Thyroid gland (tissue), 4 donors: Measurements from ENCODE around the gene MRPL10. TPM values are rescaled to one million over a fixed set of nuclear protein-coding genes. Genes with fewer than 3 reads are reported as not detected.

ENCODE experiments used
- DNase-seq, 2 donors: peaks; one replicate each; pipeline ENCODE4 v3.0.0-alpha.2; 2019
- H3K27ac ChIP-seq, 3 donors: fragments of 200-600 bp; sonication (generic); 1 replicate in 2 of 3; 2 replicates in 1 of 3; pipeline ENCODE4 v1.5.1; 2016 to 2019; ENCODE audit warnings: mild to moderate bottlenecking in 1 of 3, moderate library complexity in 1 of 3
- H3K27me3 ChIP-seq: fragments of 200-600 bp; sonication (generic); one replicate; pipeline ENCODE4 v1.5.1; 2019
- H3K36me3 ChIP-seq, 2 donors: fragments of 200-600 bp; sonication (generic); one replicate each; pipeline ENCODE4 v1.5.1; 2016 to 2019
- H3K4me1 ChIP-seq, 2 donors: fragments of 200-600 bp; sonication (generic); one replicate each; pipeline ENCODE4 v1.5.1; 2017 to 2019
- H3K4me3 ChIP-seq, 3 donors: fragments of 200-600 bp; sonication (generic); replicated peaks in 1 of 3; 1 replicate in 2 of 3; 2 replicates in 1 of 3; pipeline ENCODE4 v1.5.1; 2016; ENCODE audit warnings: mild to moderate bottlenecking in 1 of 3
- H3K9me3 ChIP-seq: fragments of 200-600 bp; sonication (generic); one replicate; pipeline ENCODE4 v1.5.1; 2017
- CTCF ChIP-seq, 6 experiments: fragments of 200-600 bp in 3 of 6; fragments of 450-650 bp in 3 of 6; sonication (generic) in 3 of 6; IDR thresholded peaks; one replicate each; pipeline ENCODE4 v1.5.1; 2016 to 2019; ENCODE audit warnings: antibody characterized with exemption in 6 of 6, mild to moderate bottlenecking in 2 of 6, inconsistent platforms in 1 of 6, moderate library complexity in 1 of 6
- POLR2A ChIP-seq, 2 donors: fragments of 450-650 bp; IDR thresholded peaks; one replicate each; pipeline ENCODE4 v1.6.1; 2017; ENCODE audit warnings: antibody characterized with exemption in 2 of 2, mild to moderate bottlenecking in 2 of 2, moderate library complexity in 1 of 2
- WGBS, 2 donors: methylation state at CpG; one replicate each; pipeline ENCODE4 v1.1.5; 2017; 5-methylcytosine and 5-hydroxymethylcytosine counted together
- intact Hi-C: fragments of 100-400 bp; cut with DNase I; formaldehyde crosslinking; loops from one replicate; pipeline ENCODE4 v1.15.1; 2023
- total RNA-seq, 4 donors: library from RNA; depleted of rRNA; stranded (reverse); fragments of >200 nt; gene quantifications; one replicate each; pipeline ENCODE4 v1.2.3, GENCODE V29; 2016

Gene MRPL10
- total RNA-seq, 4 donors from 2014 or later: 36.1 to 51.9 (median 39.1) TPM

DNA sequence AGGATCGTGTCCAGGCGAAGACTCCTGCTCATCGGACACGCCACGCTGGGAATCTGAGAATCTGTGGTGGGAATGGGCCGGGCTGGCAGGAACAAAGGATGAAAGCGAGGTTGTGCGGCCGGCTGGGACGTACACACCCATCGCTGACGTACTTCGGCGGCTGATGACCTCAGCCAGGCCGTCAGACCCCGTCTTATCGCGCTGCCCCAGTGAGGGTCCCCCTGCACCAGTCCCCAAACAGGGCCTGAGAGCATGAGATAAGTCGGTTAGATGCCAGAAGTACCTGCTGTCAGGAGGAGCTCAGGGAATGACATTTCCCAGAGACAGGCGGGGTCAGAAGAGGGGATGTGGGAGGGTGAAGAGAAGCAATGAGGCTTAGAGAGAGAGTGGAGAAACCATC is 35.6 kb upstream of the MRPL10 start:
- intact Hi-C loops: no loop called here
- no peak for TF ChIP-seq POLR2A (IDR thresholded peaks at IDR 0.05)
- TF ChIP-seq CTCF (IDR thresholded peaks at IDR 0.05): no peak

GRCh38 chr17:47864791-47865216 is 33.5 kb upstream of the MRPL10 start:
- Histone ChIP-seq H3K36me3 (no peaks in the 10 kb centered on the region), H3K4me3 (no peak overlapping the region), H3K27ac (no peak overlapping the region), H3K27me3 (no peaks in the 10 kb centered on the region), H3K9me3 (no peaks in the 10 kb centered on the region), H3K4me1 (no peaks in the 10 kb centered on the region)
- no peak for DNase-seq
- intact Hi-C loops: no loop called here
- no peak for TF ChIP-seq CTCF (IDR thresholded peaks at IDR 0.05)
- TF ChIP-seq POLR2A (IDR thresholded peaks at IDR 0.05): no peak
- WGBS, 2 donors: 50 to 65% methylated on average over 7 of the region's 7 CpGs

More for the DNA sequence above, 35.6 kb upstream of the MRPL10 start:
- Histone ChIP-seq H3K36me3 (no peaks in the 10 kb centered on the region), H3K4me3 (no peak overlapping the region), H3K27me3 (no peaks in the 10 kb centered on the region), H3K27ac (no peak overlapping the region), H3K4me1 (no peaks in the 10 kb centered on the region), H3K9me3 (no peaks in the 10 kb centered on the region)
- DNase-seq: no peak
- WGBS, 2 donors: 57 to 68% methylated on average over 20 of the region's 20 CpGs

GRCh38 chr17:47862621-47863440 is 31.5 kb upstream of the MRPL10 start:
- intact Hi-C loops: no loop called here
- no peak overlapping the region for H3K27ac ChIP-seq
- H3K4me1 ChIP-seq: no peaks in the 10 kb centered on the region
- no peak for DNase-seq
- H3K27me3 ChIP-seq: no peaks in the 10 kb centered on the region
- no peak for TF ChIP-seq POLR2A (IDR thresholded peaks at IDR 0.05)
- no peak for TF ChIP-seq CTCF (IDR thresholded peaks at IDR 0.05)
- no peaks in the 10 kb centered on the region for H3K9me3 ChIP-seq
- WGBS, 2 donors: 75 to 80% methylated on average over 6 to 7 of the region's 7 CpGs
- no peaks in the 10 kb centered on the region for H3K36me3 ChIP-seq
- H3K4me3 ChIP-seq: no peak overlapping the region

- H3K36me3 ChIP-seq: no peaks in the 10 kb centered on the region
- no peak overlapping the region for H3K27ac ChIP-seq
- no peaks in the 10 kb centered on the region for H3K9me3 ChIP-seq
- no peak for TF ChIP-seq CTCF (IDR thresholded peaks at IDR 0.05)
- TF ChIP-seq POLR2A (IDR thresholded peaks at IDR 0.05): no peak
- no peak overlapping the region for H3K4me3 ChIP-seq
- H3K4me1 ChIP-seq: no peaks in the 10 kb centered on the region
- no peak for DNase-seq
- H3K27me3 ChIP-seq: no peaks in the 10 kb centered on the region
- WGBS, 2 donors: 86 to 92% methylated on average over 5 of the region's 5 CpGs
- intact Hi-C loops: no loop called here
These were observed 29.0 kb upstream of the MRPL10 start for GRCh38 chr17:47860386-47860785.
